Neural crest cell (in vitro differentiated cells): Measurements from ENCODE around the gene PRXL2B. TPM values are rescaled to one million over a fixed set of nuclear protein-coding genes. Genes with fewer than 3 reads are reported as not detected.
A peak's percentile ranks its signal among the peaks of the same experiment; 100 is the strongest.

Experiments used
- DNase-seq: peaks from one replicate; pipeline ENCODE4 v3.0.0; 2021; ENCODE audit warnings: low read depth, mixed read lengths, low spot score
- H3K27ac Mint-ChIP-seq: one replicate; pipeline ENCODE4 v1.8.0; 2021; ENCODE audit warnings: mild to moderate bottlenecking, mixed read lengths; ENCODE audit not compliant: unreplicated experiment
- H3K27me3 Mint-ChIP-seq: 2 replicates; pipeline ENCODE4 v1.8.0; 2021; ENCODE audit warnings: low read depth, mild to moderate bottlenecking, mixed read lengths
- H3K36me3 Mint-ChIP-seq: 2 replicates; pipeline ENCODE4 v1.8.0; 2021; ENCODE audit warnings: low read depth, mild to moderate bottlenecking, mixed read lengths
- H3K4me1 Mint-ChIP-seq: 2 replicates; pipeline ENCODE4 v1.8.0; 2021; ENCODE audit warnings: mixed read lengths
- H3K4me3 Mint-ChIP-seq: one replicate; pipeline ENCODE4 v1.8.0; 2021; ENCODE audit warnings: mild to moderate bottlenecking, mixed read lengths
- H3K9me3 Mint-ChIP-seq: 2 replicates; pipeline ENCODE4 v1.8.0; 2021; ENCODE audit warnings: mixed read lengths
- CTCF ChIP-seq: fragments of 200-600 bp; sonication (generic); conservative IDR thresholded peaks from 2 replicates; pipeline ENCODE4 v1.5.0; 2021; ENCODE audit warnings: antibody characterized with exemption, mild to moderate bottlenecking
- total RNA-seq: library from RNA; stranded (reverse); gene quantifications from 2 replicates; pipeline ENCODE4 v1.2.1, GENCODE V29; 2021

Gene PRXL2B
- total RNA-seq, 1 donor from 2014 or later, result 51.3 TPM

DNA sequence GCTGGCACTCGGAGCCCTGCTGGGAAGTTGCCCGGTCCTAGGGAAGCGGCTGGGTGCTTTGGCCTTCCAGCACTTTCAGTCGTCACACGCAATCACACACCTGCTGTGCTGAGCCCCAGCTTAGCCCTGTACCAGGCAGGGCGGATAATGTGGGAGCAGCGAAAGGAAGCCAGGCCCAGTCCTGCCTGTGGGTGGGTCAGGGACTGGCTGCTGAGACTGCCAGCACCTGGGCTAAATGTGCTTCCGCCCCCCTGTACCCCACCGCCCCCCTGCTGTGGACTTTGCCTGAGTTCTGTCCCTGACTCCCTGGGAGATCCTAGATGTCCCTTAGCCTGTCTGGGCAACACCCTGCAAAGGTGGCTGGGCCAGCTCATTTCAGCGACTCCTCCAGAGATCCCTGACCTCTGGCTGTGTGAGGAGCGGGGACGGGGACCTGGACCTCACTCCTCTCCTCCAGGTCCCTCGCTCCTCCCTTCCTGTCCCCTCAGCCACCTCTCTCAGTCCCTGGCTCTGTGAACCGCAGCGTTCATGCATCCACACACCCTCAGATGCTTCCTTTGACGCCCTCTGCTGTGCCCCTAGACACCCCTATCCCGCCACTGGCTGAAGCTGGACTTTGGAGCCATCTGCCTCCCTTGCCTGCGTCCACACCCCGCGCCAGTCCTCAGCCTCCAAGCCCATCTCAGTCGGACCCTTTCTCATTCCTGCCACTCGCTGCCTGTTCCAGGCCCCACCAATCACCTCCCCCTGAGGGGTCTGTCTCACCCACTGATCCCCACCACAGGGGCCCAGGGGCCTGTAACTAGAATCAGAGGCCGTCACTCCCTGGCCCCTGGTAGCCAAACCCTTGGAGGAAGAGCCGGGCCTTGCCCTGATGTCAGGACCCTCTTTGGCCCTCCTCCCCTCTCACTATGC lies 44.8 kb downstream of the PRXL2B start:
- peaks cover 54% of the 10 kb centered on the region for H3K27me3 Mint-ChIP-seq
- peak overlapping the region; percentile 19 for H3K27ac Mint-ChIP-seq
- no peak overlapping the region for H3K4me3 Mint-ChIP-seq

DNA sequence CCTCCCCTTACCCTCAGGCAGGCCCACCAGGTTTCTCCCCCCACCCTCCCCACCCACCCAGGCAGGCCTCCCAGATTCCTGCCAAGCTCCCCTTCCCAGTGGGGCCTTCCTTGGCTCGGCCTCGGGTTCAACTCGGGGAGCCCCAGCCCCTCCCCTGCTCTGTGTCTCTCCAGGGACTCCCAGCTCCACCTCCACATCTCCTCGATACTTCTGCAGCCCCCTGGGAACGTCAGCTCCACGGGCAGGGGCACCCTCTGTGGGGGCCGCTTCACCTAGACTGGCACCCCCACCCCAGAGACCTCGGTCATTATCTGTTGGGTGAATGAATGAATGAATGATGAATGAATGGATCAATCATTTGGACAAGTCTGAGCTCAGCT lies 45.5 kb downstream of the PRXL2B start:
- peaks cover 14% of the 10 kb centered on the region for H3K9me3 Mint-ChIP-seq
- no peak for TF ChIP-seq CTCF
- peaks cover 4% of the 10 kb centered on the region for H3K4me1 Mint-ChIP-seq
- H3K27me3 Mint-ChIP-seq, result peaks cover 47% of the 10 kb centered on the region
- peaks cover 3% of the 10 kb centered on the region for H3K36me3 Mint-ChIP-seq
- DNase-seq, result no peak
- no peak overlapping the region for H3K4me3 Mint-ChIP-seq
- H3K27ac Mint-ChIP-seq, result no peak overlapping the region

More for the DNA sequence above, 44.8 kb downstream of the PRXL2B start:
- H3K9me3 Mint-ChIP-seq, result peaks cover 10% of the 10 kb centered on the region
- no peaks in the 10 kb centered on the region for H3K36me3 Mint-ChIP-seq
- no peak for TF ChIP-seq CTCF
- H3K4me1 Mint-ChIP-seq, result peaks cover 4% of the 10 kb centered on the region
- no peak for DNase-seq

- H3K36me3 Mint-ChIP-seq, result peaks cover 4% of the 10 kb centered on the region
- peaks cover 43% of the 10 kb centered on the region for H3K27me3 Mint-ChIP-seq
- DNase-seq, result no peak
- TF ChIP-seq CTCF, result no peak
- H3K27ac Mint-ChIP-seq, result peak within 1 kb of the TSS; percentile 88
- no peak within 1 kb of the TSS for H3K4me3 Mint-ChIP-seq
- H3K9me3 Mint-ChIP-seq, result peaks cover 14% of the 10 kb centered on the region
- no peaks in the 10 kb centered on the region for H3K4me1 Mint-ChIP-seq
These were observed 46.2 kb downstream of the PRXL2B start, which contains the start of gene MMEL1 for GRCh38 chr1:2632561-2633361. TSS of gene MMEL1 (minus strand) at chr1:2633016. CDS start at chr1:2629484, 3,532 bp downstream.

GRCh38 chr1:2633366-2633935 lies 46.9 kb downstream of the PRXL2B start:
- Mint-ChIP-seq H3K27me3 (peaks cover 41% of the 10 kb centered on the region), H3K9me3 (peaks cover 14% of the 10 kb centered on the region), H3K27ac (peak overlapping the region; percentile 88), H3K4me3 (no peak overlapping the region), H3K36me3 (peaks cover 4% of the 10 kb centered on the region), H3K4me1 (no peaks in the 10 kb centered on the region)
- no peak for TF ChIP-seq CTCF
- DNase-seq, result no peak

GRCh38 chr1:2633936-2634491 lies 47.4 kb downstream of the PRXL2B start:
- Mint-ChIP-seq H3K4me3 (no peak overlapping the region), H3K36me3 (peaks cover 4% of the 10 kb centered on the region), H3K9me3 (peaks cover 14% of the 10 kb centered on the region), H3K4me1 (no peaks in the 10 kb centered on the region), H3K27ac (no peak overlapping the region), H3K27me3 (peaks cover 41% of the 10 kb centered on the region)
- no peak for DNase-seq
- no peak for TF ChIP-seq CTCF
